SH-SY5Y (cell line): ENCODE data around the gene SAG.

Experiments used
- GATA2 ChIP-seq: IDR thresholded peaks from 2 replicates; pipeline ENCODE4 v1.6.1; 2011; ENCODE audit warnings: mild to moderate bottlenecking, low read depth, low read length
- GATA3 ChIP-seq: IDR thresholded peaks from 2 replicates; pipeline ENCODE4 v1.6.1; 2011; ENCODE audit warnings: low read depth, mild to moderate bottlenecking, low read length, moderate library complexity

Gene SAG

DNA sequence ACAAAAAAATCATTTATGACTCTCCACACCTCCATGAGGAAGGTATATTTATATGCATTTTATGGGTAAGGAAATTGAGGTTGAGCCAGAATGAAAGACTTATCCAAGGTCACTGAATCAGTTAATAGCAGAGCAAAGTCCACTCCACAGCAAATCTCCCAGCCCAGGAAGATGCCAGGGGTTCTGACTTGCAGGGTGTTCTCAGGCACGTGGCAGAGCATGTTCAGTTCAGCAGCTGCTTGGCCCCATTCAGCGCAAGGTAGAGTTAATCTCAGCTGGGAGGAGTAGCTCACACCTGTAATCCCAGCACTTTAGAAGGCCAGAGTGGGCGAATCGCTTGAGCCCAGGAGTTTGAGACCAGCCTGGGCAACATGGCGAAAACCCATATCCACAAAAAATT, 28.9 kb downstream of the SAG start:
- TF ChIP-seq GATA2 (no peak), GATA3 (no peak)

DNA sequence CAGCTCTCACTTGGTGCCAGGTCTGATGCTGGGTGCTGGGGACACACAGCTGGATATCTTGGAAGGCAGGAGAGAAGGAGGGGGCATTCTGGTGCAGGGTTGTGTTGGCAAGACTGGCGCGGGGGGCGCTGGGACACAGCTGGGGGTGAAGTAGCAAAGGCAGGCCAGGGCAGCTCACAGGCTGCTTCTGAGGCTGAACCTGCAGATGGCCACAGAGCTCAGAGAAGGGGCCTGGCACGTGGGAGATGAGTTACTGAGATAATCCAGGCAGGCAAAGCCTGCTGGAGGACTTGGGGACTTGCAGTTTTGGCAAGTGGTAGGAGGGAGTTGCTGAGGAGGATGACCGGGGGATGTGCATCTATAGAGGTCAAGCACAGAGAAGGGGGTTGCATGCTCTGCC, 30.4 kb downstream of the SAG start:
- no peak for TF ChIP-seq GATA3
- TF ChIP-seq GATA2 = peak; percentile 88

DNA sequence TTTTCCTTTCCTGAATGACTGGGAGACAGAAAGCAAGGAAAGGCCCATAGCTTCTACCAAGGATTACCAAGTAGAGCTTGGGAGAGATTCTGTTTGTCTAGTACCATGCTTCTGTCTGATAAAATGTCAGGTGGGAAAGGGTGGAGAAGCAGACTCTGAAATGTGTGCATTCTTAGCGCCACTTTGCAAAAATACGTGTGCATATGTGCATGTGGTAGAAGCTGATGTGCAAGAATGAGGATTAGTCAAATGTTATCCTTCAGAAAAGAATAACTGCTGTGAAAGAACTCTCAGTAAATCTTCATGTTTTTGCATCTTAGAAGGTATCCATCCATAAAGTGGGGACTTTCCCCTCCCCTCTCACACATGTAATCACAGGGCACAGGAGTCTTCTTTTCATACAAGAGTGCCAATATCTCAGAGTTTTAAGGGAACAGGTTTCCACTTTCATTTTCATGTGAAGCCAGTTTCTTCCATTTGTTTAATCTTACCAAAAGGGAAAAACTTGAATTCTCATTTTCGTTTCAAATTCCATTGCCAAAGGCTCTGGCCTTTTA, 31.3 kb downstream of the SAG start:
- TF ChIP-seq GATA3 = no peak
- no peak for TF ChIP-seq GATA2

DNA sequence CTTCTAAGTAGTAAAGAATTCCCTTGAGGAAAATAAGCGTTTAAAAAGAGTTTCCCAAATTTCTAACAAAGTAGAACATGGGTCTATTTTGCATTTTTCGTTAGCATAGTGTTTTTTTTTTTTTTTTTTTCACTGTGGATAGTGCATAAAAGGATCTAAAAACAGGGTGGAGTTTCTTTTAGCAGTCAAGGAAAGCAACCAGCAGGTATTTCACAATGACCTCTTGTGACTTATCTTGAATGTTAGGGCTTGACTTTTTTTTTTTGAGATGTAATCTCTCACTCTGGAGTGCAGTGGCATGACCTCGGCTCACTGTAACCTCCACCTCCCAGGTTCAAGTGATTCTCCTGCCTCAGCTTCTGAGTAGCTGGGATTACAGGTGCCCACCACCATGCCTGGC, 31.8 kb downstream of the SAG start:
- TF ChIP-seq GATA3 = no peak
- no peak for TF ChIP-seq GATA2

DNA sequence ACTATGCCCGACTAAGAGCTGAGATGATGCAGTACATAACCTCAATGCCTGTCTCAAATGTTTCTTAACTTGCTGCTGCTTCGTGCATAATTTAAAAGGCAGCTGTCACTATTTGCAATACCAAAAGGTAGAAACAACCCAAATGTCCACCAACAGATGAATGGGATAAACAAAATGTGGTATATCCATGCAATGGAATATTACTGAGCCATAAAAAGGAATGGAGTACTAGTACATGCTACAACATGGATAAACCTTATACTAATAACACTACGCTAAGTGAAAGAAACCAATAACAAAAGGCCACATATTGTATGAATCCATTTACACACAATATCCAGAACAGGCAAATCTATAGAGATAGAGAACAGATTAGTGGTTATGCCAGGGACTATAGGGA, 33.7 kb downstream of the SAG start:
- TF ChIP-seq GATA3 = no peak
- no peak for TF ChIP-seq GATA2

DNA sequence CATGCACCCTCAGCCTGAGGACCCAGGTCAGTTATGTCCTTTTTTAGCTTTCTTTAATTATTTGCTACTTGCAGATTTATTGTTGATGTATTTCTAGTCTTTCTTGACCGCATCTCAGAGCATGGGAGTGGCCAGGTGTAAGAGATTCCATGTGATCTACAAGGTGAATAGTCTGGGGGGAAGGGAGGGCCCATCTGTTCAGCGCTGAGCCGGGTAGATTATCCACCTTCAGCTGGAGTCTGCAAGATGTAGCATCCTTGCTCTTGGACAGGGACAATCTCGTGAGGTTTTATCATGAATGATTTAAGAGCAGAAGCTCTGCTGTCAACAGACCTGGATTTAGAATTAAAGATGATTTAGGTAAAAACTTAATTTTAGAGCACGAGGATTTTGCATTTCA, 34.7 kb downstream of the SAG start:
- TF ChIP-seq GATA2 (no peak), GATA3 (no peak)

DNA sequence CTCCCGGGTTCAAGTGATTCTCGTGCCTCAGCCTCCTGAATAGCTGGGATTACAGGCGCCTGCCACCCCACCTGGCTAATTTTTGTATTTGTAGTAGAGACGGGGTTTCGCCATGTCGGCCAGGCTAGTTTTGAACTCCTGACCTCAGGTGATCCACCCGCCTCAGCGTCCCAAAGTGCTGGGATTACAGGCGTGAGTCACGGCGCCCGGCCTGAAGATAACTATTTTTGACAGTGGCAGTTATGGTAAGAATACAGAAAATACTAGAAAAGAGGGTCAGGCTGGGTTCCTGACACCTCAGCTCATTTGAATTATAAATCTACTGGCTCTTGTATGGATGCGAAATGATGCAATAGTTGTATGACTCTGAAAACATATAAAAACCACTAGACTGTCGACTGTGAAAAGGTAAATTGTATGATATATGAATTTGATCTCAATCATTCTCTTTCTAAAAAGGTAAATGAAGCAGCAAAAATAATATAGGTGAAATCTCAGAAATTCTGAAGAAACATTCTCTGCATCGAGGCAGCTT, 35.6 kb downstream of the SAG start:
- TF ChIP-seq GATA2 (no peak), GATA3 (no peak)

DNA sequence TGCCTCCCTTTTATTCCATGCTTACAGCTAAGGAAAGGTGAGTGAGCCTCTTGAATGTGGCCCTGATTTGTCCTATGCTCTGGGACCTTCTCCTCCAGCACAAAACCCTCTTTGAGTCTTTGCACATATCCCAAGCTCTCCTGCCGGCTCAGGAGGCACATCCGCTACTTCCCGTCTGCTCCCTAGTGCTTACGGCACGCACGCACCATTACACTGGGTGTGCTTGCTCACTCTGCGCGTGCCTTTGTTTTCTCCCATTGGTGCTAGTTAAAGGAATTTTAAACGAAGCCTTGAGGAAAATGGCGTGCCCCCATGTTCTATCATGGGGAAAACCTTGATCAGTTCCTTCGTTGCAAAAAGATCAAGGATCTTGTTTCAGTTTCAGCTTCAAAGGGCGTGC, 38.8 kb downstream of the SAG start:
- TF ChIP-seq GATA2 = no peak
- no peak for TF ChIP-seq GATA3

DNA sequence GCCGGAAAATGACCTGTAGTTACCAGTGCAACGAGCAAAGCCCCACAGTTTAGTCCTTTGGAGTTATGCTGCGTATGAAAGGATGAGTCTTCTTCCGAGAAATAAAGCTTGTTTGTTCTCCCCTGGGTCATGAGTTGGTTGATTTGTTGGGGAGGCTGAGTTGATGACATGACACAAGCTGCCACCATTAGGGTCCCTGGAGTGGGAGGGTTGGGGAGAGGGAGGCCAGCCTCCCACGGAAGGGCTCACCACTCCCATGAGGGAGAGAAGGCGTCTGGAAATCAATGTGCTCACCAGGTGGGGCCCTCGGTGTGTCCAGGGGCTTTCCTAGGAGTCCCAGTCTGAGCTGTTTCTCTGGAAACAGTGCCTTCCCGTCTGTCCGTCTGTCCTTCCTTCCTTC, 39.3 kb downstream of the SAG start:
- TF ChIP-seq GATA3 (no peak), GATA2 (no peak)

DNA sequence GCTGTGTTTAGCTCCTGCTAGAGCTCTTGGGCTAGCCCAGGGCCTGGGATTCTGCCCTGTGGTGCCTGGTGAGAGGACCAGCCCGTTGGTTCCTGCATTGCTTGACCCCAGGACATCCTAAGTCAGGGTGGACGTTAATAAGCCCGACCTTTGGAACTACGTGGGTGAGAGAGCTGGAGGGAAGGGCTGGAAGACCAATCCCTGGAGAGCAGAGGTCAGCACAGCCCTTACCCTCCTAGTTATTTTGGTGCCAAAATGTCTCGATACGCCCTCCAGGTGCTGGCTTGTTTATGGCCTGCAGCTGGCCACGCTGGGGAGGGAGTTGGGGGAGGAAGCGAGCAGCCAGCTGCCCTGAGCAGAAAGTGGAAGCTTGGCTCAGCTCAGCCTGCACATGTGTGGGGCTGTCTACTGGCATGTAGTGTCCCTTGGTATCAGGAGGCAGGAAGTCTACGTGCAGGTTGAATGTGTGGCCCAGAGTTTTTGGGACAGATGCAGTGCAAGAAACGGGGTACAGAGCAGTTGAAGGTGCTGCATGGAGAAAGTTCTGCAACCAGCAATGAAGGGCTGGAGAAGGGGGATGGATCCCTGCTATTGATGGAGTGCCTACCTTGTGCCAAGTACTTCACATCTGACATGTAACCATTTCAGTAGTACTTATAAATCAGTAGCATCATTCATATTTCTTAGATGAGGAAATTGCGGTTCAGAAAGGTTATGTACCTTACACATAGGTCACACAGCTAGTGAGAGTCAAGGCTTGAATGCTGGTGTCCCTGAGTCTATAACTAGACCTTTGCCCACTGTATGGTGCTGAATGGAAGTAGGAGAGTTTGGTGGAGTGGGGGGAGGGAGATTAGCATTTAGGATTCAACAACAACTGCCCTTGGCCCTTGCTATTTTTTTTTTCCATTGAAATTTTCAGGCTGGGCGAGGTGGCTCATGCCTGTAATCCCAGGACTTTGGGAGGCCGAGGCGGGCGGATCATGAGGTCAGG, 41.7 kb downstream of the SAG start:
- no peak for TF ChIP-seq GATA3
- no peak for TF ChIP-seq GATA2

DNA sequence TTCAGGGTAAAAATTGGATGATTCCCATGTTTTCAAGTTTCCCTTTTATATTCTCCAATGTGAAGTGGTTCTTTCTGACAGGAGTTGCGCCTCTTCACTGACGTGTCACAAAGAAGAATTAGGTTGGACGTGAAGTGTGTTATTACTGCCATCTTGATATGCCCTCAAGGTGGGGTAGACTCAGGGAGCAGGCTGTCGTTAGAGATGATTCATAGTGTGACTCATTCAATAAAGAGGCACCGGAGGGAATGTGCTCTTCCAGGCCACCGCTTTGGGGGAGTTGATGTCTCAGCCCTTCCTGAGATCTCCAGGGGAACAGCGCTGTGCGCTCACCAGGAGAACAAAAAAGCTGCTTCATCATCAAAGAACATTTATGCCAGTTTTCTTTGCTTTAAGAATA, 43.1 kb downstream of the SAG start:
- TF ChIP-seq GATA3 (no peak), GATA2 (no peak)

DNA sequence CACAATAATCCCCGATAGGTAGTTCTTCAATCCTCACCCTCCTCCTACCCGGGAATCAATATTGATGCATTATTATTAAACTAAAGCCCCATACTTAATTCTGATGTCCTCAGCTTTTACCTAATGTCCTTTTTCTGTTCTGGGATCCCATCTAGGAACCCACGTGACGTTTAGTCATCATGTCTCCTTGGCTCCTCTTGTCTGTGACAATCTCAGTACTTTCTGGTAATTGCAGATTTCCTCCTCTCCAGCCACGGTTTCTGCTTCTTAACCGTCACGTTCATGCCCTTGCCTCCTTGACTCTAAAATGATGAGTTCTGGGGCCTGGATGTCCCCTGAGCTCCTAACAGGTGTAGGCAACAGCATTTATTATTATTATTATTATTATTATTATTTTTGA, 43.8 kb downstream of the SAG start:
- TF ChIP-seq GATA3 (no peak), GATA2 (no peak)

DNA sequence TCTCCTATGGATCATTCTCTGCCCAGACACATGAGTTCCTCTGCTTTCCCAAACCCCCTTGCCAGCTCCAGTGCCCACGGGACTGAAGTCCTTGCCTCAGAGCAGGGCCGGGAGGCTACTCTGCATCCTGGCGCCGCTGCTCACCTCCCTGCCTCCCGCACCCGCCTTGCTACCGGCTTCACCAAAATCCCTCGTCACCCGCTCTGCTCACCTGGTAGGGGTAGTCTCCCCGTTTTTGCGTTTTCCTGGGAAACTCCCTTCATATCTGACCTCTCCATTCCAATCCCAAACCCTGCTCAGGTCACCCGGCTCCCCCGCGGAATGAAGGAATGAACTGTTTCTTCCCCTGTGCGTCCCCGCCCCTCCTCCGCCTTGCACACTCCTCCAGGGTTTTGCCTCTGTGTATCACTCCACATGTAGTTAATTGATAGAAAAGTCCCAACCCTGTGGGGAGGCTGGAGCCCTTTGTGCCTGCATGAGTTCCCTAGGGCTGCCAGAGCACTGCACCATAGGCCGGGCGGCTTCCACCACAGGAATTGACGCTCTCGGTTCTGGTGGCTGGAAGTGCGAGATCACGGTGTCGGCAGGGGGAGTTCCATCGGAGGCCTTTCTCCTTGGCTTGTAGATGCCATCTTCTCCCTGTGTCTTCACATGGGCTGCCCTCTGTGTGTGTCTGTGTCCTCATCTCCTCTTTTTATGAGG, 44.7 kb downstream of the SAG start:
- TF ChIP-seq GATA3 = no peak
- no peak for TF ChIP-seq GATA2

DNA sequence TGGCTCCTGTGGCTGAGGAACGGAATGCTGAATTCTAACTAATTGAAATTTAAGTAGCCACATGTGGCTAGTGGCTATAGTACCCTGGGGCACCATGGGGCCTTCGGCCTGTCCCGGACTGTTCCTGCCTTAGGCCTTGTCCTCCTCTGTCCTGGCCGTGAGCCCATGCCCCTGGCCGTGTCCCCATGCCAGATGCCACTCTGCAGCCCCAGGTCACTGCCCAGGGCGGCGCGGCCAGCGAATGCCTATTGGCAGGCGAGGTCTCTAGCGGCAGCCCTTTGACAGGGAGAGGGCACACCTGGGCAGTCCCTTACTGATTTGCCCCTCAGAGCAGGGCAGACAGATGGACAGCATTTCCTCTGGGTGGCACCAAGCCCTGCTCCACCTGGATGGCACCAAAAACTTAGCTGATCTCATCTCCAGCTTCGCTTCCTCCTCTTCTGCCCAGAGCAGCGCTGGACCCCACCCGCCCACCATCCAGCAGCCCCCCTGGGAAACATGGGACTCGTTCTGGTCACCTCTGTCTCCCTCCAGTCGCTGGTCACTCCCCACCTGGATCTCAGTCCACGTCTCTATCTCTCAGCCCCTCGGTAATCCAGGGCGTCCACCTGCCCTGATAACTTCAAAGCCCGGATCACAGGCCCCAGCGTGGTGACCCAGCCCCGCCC, 45.6 kb downstream of the SAG start:
- TF ChIP-seq GATA2 (no peak), GATA3 (no peak)
